IMR-90 (cell line): ENCODE data around the gene NACC1. TPM values are rescaled to one million over a fixed set of nuclear protein-coding genes. Genes with fewer than 3 reads are reported as not detected.
A peak's percentile ranks its signal among the peaks of the same experiment; 100 is the strongest.

Source experiments
- ATAC-seq: fragments of 200-7000 bp; cut with Tn5 transposase; 2 replicates; pipeline ENCODE4 v1.9.1; 2020; ENCODE audit warnings: low read depth, mild to moderate bottlenecking, moderate library complexity
- BruUV-seq: library from RNA; stranded (reverse); fragments of 400-500 nt; replicated peaks from 2 replicates; lab custom pipeline; 2021; lab: Mats Ljungman, UMichigan
- CTCF ChIA-PET: fragments of 300-600 bp; formaldehyde crosslinking; extraction: SDS; loops from one replicate; lab custom pipeline; 2021; ENCODE audit warnings: antibody characterized with exemption; lab: Yijun Ruan, JAX
- POLR2A ChIA-PET: fragments of 300-600 bp; sonication (Branson Sonifier 250); formaldehyde crosslinking; loops from one replicate; lab custom pipeline; 2022; ENCODE audit warnings: antibody characterized with exemption; ENCODE audit not compliant: unreplicated experiment; lab: Charles Lee
- DNase-seq: peaks from one replicate; pipeline ENCODE4 v3.0.0; 2013
- H2AFZ ChIP-seq: replicated peaks from 2 replicates; pipeline ENCODE3; 2013; ENCODE audit warnings: low read length, mild to moderate bottlenecking; ENCODE audit not compliant: poor library complexity
- H2AK5ac ChIP-seq: 2 replicates; pipeline ENCODE4 v1.6.1; 2013; ENCODE audit warnings: low read depth, low read length, inconsistent platforms
- H2AK9ac ChIP-seq: replicated peaks from 2 replicates; pipeline ENCODE3; 2013; ENCODE audit warnings: mild to moderate bottlenecking, low read depth, low read length, moderate library complexity; ENCODE audit not compliant: poor library complexity
- H2BK120ac ChIP-seq: 2 replicates; pipeline ENCODE4 v1.6.1; 2013; ENCODE audit warnings: low read depth, low read length, inconsistent platforms
- H2BK15ac ChIP-seq: 3 replicates; pipeline ENCODE4 v1.6.1; 2013; ENCODE audit warnings: low read depth, low read length, inconsistent platforms
- H2BK20ac ChIP-seq: 2 replicates; pipeline ENCODE4 v1.6.1; 2013; ENCODE audit warnings: low read depth, mild to moderate bottlenecking, inconsistent platforms, low read length, moderate library complexity
- H2BK5ac ChIP-seq: 2 replicates; pipeline ENCODE4 v1.6.1; 2013; ENCODE audit warnings: mild to moderate bottlenecking, low read depth, low read length, inconsistent platforms; ENCODE audit not compliant: poor library complexity, severe bottlenecking
- H3K14ac ChIP-seq: replicated peaks from 2 replicates; pipeline ENCODE4 v1.6.1; 2013; ENCODE audit warnings: low read depth, low read length, inconsistent platforms
- H3K18ac ChIP-seq: 2 replicates; pipeline ENCODE4 v1.6.1; 2013; ENCODE audit warnings: low read depth, low read length, control low read depth
- H3K23ac ChIP-seq: 2 replicates; pipeline ENCODE4 v1.6.1; 2013; ENCODE audit warnings: low read depth, low read length, inconsistent platforms
- H3K27ac ChIP-seq: 2 replicates; pipeline ENCODE4 v1.5.1; 2013; ENCODE audit warnings: mild to moderate bottlenecking, control low read depth, low read length; ENCODE audit not compliant: insufficient read depth
- H3K27me3 ChIP-seq: 2 replicates; pipeline ENCODE4 v1.6.1; 2013; ENCODE audit warnings: low read length; ENCODE audit not compliant: control insufficient read depth, insufficient read depth
- H3K36me3 ChIP-seq: 2 replicates; pipeline ENCODE4 v1.6.1; 2013; ENCODE audit warnings: low read length, mixed read lengths; ENCODE audit not compliant: control insufficient read depth, insufficient read depth
- H3K4ac ChIP-seq: 2 replicates; pipeline ENCODE4 v1.6.1; 2013; ENCODE audit warnings: low read depth, low read length, inconsistent platforms
- H3K4me1 ChIP-seq: 2 replicates; pipeline ENCODE4 v1.6.1; 2013; ENCODE audit warnings: low read length, mixed read lengths; ENCODE audit not compliant: control insufficient read depth, insufficient read depth
- H3K4me2 ChIP-seq: 2 replicates; pipeline ENCODE4 v1.6.1; 2013; ENCODE audit warnings: low read depth, mild to moderate bottlenecking, control low read depth, low read length, moderate library complexity
- H3K4me3 ChIP-seq: 2 replicates; pipeline ENCODE4 v1.5.1; 2013; ENCODE audit warnings: low read depth, mild to moderate bottlenecking, control low read depth, low read length, moderate library complexity; ENCODE audit not compliant: insufficient read depth
- H3K56ac ChIP-seq: 2 replicates; pipeline ENCODE4 v1.6.1; 2013; ENCODE audit warnings: low read length, inconsistent platforms; ENCODE audit not compliant: insufficient read depth; ENCODE audit errors: extremely low read depth
- H3K79me1 ChIP-seq, 2 experiments: 2 replicates each; pipeline ENCODE4 v1.6.1; 2013; ENCODE audit warnings: low read length in 2 of 2, inconsistent platforms in 1 of 2, low read depth in 1 of 2
- H3K9ac ChIP-seq: 2 replicates; pipeline ENCODE4 v1.6.1; 2013; ENCODE audit warnings: low read depth, low read length, control low read depth
- H3K9me1 ChIP-seq: 2 replicates; pipeline ENCODE4 v1.6.1; 2013; ENCODE audit warnings: low read length, inconsistent platforms; ENCODE audit not compliant: insufficient read depth
- H3K9me3 ChIP-seq: 2 replicates; pipeline ENCODE4 v1.6.1; 2013; ENCODE audit warnings: low read length; ENCODE audit not compliant: control insufficient read depth, insufficient read depth
- H4K20me1 ChIP-seq: 2 replicates; pipeline ENCODE4 v1.6.1; 2013; ENCODE audit warnings: low read length, inconsistent platforms; ENCODE audit not compliant: insufficient read depth
- H4K5ac ChIP-seq: 2 replicates; pipeline ENCODE4 v1.6.1; 2013; ENCODE audit warnings: mild to moderate bottlenecking, low read depth, low read length, control low read depth
- H4K8ac ChIP-seq, 2 experiments: 2 replicates each; pipeline ENCODE4 v1.6.1; 2013; ENCODE audit warnings: low read depth in 2 of 2, low read length in 2 of 2, control low read depth in 1 of 2, inconsistent platforms in 1 of 2
- H4K91ac ChIP-seq: 2 replicates; pipeline ENCODE4 v1.6.1; 2013; ENCODE audit warnings: low read depth, low read length, inconsistent platforms; ENCODE audit not compliant: insufficient read depth
- CEBPB ChIP-seq: IDR thresholded peaks from 2 replicates; pipeline ENCODE4 v1.6.1; 2012; ENCODE audit warnings: low read depth, low read length, improper control_type of control experiment
- FOS ChIP-seq: fragments of 150-350 bp; IDR thresholded peaks from 2 replicates; pipeline ENCODE4 v1.6.1; 2016; ENCODE audit warnings: low read depth, low read length
- MAZ ChIP-seq: IDR thresholded peaks from 2 replicates; pipeline ENCODE4 v1.6.1; 2012; ENCODE audit warnings: low read depth, mild to moderate bottlenecking, low read length, improper control_type of control experiment, moderate library complexity, borderline replicate concordance
- MXI1 ChIP-seq: IDR thresholded peaks from 2 replicates; pipeline ENCODE4 v1.6.1; 2012; ENCODE audit warnings: low read depth, mild to moderate bottlenecking, low read length, moderate library complexity, borderline replicate concordance
- NFE2L2 ChIP-seq: fragments of 150-350 bp; IDR thresholded peaks from 2 replicates; pipeline ENCODE4 v1.6.1; 2016; ENCODE audit warnings: low read depth, mild to moderate bottlenecking, low read length
- RFX5 ChIP-seq: IDR thresholded peaks from 2 replicates; pipeline ENCODE4 v1.8.0; 2012; ENCODE audit warnings: low read depth, mild to moderate bottlenecking, low read length, moderate library complexity
- WGBS, 2 experiments: methylation state at CpG; one replicate each; pipeline versions ENCODE4 v1.1.5 to v1.1.7; 2013; ENCODE audit warnings: missing lambda C conversion rate in 2 of 2; ENCODE audit not compliant: insufficient read length in 1 of 2; ENCODE audit errors: extremely low coverage in 2 of 2; 5-methylcytosine and 5-hydroxymethylcytosine counted together
- dilution Hi-C: fragments of 300-500 bp; cut with HindIII; formaldehyde crosslinking; loops from one replicate; pipeline ENCODE4 v1.14.3; 2018; ENCODE audit warnings: low sequenced_read_pairs; ENCODE audit not compliant: unreplicated experiment
- in situ Hi-C: fragments of 300-500 bp; cut with MboI; formaldehyde crosslinking; loops from 3 replicates; pipeline ENCODE4 v1.14.3; 2019; ENCODE audit warnings: low sequenced_read_pairs, inconsistent platforms, mixed read lengths
- intact Hi-C: fragments of 100-400 bp; cut with micrococcal nuclease; formaldehyde crosslinking; loops from 2 replicates; pipeline ENCODE4 v1.10.0; 2022
- polyA plus RNA-seq, 3 experiments: library from polyadenylated mRNA; depleted of rRNA; stranded (reverse); fragments of >200 nt; gene quantifications; 2 replicates each; pipeline ENCODE4 v1.2.3, GENCODE V29; 2012; ENCODE audit warnings: low replicate concordance in 1 of 3
- total RNA-seq: library from RNA; depleted of rRNA; stranded (reverse); fragments of >200 nt; gene quantifications from 2 replicates; pipeline ENCODE4 v1.2.3, GENCODE V29; 2012
- TF ChIP-seq, protein P1 (sequence below): fragments of 150-350 bp; IDR thresholded peaks from 2 replicates; pipeline ENCODE4 v1.6.1; 2017; ENCODE audit warnings: mild to moderate bottlenecking, antibody characterized with exemption, low read length, low read depth

Gene NACC1
- total and polyA plus RNA-seq, 2 of the 4 experiments (the other 2 are of a cell fraction) = 42.5 to 181 TPM

- TF ChIP-seq FOS (0 out of 2 replicates have a peak, but pooled peaks have one; percentile 14), NFE2L2 (no peak), RFX5 (no peak)
Observed at GRCh38 chr19:13163609-13164342, 45.7 kb downstream of the NACC1 start (continued).

GRCh38 chr19:13164343-13165161 is 46.5 kb downstream of the NACC1 start:
- no peaks in the 10 kb centered on the region for H3K36me3 ChIP-seq
- BruUV-seq = no TSS peak
- peak overlapping the region; percentile 96 for H2BK20ac ChIP-seq
- POLR2A ChIA-PET = interaction anchor here (0.5 to 0.9 kb wide), 3 partner anchors 12 to 182 kb away, joined by 3 to 4 read pairs (median 3); no protein-coding TSS in a partner anchor
- peak overlapping the region; percentile 94 for H2AK5ac ChIP-seq
- peak overlapping the region; percentile 96 for H2BK5ac ChIP-seq
- H2BK15ac ChIP-seq = peak overlapping the region; percentile 99
- H2AFZ ChIP-seq = peak overlapping the region; percentile 89
- peaks cover 0 to 49% of the 10 kb centered on the region in 2 experiments; a peak in 2 of 4 replicates for H3K79me1 ChIP-seq
- H3K9me1 ChIP-seq = peaks cover 3% of the 10 kb centered on the region; the same call in 1 of the 2 replicates
- H4K8ac ChIP-seq = peak overlapping the region; percentile 93 to 96
- DNase-seq = peak; percentile 61
- H3K4me2 ChIP-seq = peak overlapping the region; percentile 50
- H4K20me1 ChIP-seq = no peaks in the 10 kb centered on the region
- peak; percentile 3 for ATAC-seq
- H3K4me1 ChIP-seq = peaks cover 28% of the 10 kb centered on the region
- intact Hi-C loops (loop anchor here (5.0 kb wide), 1 partner anchor 43 kb away; no protein-coding TSS in a partner anchor), dilution Hi-C loops (no loop called here), in situ Hi-C loops (no loop called here)
- 49% methylated on average over 3 of the region's 19 CpGs; no CpG with 5 or more reads in 1 of the 2 experiments for WGBS, 2 experiments
- peak overlapping the region; percentile 99 for H3K4ac ChIP-seq
- peak overlapping the region; percentile 70 for H3K18ac ChIP-seq
- H3K9me3 ChIP-seq = no peaks in the 10 kb centered on the region
- H3K56ac ChIP-seq = peak overlapping the region; percentile 93
- peak overlapping the region; percentile 34 for H3K9ac ChIP-seq
- H3K14ac ChIP-seq = peak overlapping the region; percentile 97
- CTCF ChIA-PET = interaction anchor here (0.9 kb wide), 1 partner anchor 98 kb away, joined by 3 read pairs; no protein-coding TSS in a partner anchor
- H4K5ac ChIP-seq = peak overlapping the region; percentile 67
- peak overlapping the region; percentile 98 for H3K27ac ChIP-seq
- no peak overlapping the region for H3K4me3 ChIP-seq
- peak overlapping the region; percentile 97 for H2AK9ac ChIP-seq
- peak overlapping the region; percentile 93 for H4K91ac ChIP-seq
- no peak for TF ChIP-seq CEBPB
- TF ChIP-seq, protein P1, sequence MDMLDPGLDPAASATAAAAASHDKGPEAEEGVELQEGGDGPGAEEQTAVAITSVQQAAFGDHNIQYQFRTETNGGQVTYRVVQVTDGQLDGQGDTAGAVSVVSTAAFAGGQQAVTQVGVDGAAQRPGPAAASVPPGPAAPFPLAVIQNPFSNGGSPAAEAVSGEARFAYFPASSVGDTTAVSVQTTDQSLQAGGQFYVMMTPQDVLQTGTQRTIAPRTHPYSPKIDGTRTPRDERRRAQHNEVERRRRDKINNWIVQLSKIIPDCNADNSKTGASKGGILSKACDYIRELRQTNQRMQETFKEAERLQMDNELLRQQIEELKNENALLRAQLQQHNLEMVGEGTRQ = no peak
- TF ChIP-seq NFE2L2 = no peak
- no peak for TF ChIP-seq MXI1
- TF ChIP-seq MAZ = peak; percentile 88; the same call in 1 of the 2 replicates
- peak overlapping the region; percentile 99 for H2BK120ac ChIP-seq
- H3K27me3 ChIP-seq = no peaks in the 10 kb centered on the region
- H3K23ac ChIP-seq = peak overlapping the region; percentile 98
